ENCODE data around the gene SLC8A1. TPM values are rescaled to one million over a fixed set of nuclear protein-coding genes. Genes with fewer than 3 reads are reported as not detected.

The SLC8A1 gene
- total RNA-seq, 4 donors from 2014 or later = 2.2 to 45.0 (median 9.6) TPM

DNA sequence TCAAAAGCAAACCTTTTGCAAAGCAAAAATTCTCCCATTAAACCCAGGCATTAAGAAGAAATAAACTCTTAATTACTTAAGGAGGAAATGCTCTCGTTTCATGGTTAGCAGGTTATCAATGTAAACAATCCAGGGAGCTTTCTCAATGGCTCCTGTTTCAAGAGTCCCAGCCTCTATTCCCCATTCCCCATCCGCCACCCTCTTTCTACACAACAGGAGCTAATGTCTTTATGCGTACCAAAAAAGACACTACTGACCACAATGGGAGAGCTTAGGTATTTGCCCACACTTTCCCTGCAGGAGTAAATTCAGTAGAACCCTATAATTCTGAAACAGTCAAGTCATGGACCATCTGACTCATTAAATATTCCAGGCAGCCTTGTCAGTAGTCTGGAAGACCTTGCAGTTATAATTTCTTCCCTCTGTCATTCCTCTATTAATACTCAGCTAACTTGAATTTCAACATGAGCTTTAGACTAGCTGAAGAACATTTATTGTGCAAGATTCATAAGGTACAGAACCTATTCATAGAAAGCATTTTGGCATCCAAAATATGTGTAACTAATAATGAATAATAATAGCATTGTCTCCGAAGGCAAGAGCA, 48.6 kb downstream of the SLC8A1 start:
- TF ChIP-seq POLR2A (IDR thresholded peaks at IDR 0.05) = no peak
- TF ChIP-seq, protein P1, sequence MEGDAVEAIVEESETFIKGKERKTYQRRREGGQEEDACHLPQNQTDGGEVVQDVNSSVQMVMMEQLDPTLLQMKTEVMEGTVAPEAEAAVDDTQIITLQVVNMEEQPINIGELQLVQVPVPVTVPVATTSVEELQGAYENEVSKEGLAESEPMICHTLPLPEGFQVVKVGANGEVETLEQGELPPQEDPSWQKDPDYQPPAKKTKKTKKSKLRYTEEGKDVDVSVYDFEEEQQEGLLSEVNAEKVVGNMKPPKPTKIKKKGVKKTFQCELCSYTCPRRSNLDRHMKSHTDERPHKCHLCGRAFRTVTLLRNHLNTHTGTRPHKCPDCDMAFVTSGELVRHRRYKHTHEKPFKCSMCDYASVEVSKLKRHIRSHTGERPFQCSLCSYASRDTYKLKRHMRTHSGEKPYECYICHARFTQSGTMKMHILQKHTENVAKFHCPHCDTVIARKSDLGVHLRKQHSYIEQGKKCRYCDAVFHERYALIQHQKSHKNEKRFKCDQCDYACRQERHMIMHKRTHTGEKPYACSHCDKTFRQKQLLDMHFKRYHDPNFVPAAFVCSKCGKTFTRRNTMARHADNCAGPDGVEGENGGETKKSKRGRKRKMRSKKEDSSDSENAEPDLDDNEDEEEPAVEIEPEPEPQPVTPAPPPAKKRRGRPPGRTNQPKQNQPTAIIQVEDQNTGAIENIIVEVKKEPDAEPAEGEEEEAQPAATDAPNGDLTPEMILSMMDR (IDR thresholded peaks at IDR 0.05) = no peak
- no peak for DNase-seq
- intact Hi-C loops (cut with DNase I) = no loop called here
- peaks cover 0 to 30% (median 0%) of the 10 kb centered on the region in 3 donors for H3K4me1 ChIP-seq
- H3K27me3 ChIP-seq = no peaks in the 10 kb centered on the region
- no peak overlapping the region for H3K27ac ChIP-seq
- 63 to 72% methylated on average over 4 of the region's 4 CpGs for WGBS, 2 donors
- no peaks in the 10 kb centered on the region for H3K9me3 ChIP-seq
- H3K4me3 ChIP-seq = no peak overlapping the region
- H3K36me3 ChIP-seq = no peaks in the 10 kb centered on the region

DNA sequence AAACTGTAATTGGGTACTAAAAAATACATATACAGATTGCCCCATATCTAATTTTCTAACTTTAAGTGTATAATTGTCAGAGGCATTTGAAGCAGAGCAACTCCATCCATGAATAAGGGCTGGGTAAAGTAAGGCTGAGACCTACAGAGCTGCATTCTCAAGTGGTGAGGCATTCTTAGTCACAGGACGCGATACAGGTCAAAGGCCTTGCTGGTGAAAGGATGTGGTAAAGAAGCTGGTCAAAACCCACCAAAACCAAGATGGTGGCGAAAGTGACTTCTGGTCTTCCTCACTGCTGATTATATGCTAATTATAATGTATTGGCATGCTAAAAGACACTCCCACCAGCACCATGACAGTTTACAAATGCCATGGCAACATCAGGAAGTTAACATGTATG, 50.0 kb downstream of the SLC8A1 start:
- WGBS, 2 donors = 81 to 95% methylated on average over 3 of the region's 3 CpGs
- Histone ChIP-seq H3K4me1 (peaks cover 0 to 23% (median 0%) of the 10 kb centered on the region in 3 donors), H3K4me3 (no peak overlapping the region), H3K36me3 (no peaks in the 10 kb centered on the region), H3K9me3 (no peaks in the 10 kb centered on the region), H3K27me3 (no peaks in the 10 kb centered on the region), H3K27ac (no peak overlapping the region)
- no peak for DNase-seq
- intact Hi-C loops (cut with DNase I) = no loop called here
- TF ChIP-seq, protein P1 (IDR thresholded peaks at IDR 0.05) = no peak
- no peak for TF ChIP-seq POLR2A (IDR thresholded peaks at IDR 0.05)

DNA sequence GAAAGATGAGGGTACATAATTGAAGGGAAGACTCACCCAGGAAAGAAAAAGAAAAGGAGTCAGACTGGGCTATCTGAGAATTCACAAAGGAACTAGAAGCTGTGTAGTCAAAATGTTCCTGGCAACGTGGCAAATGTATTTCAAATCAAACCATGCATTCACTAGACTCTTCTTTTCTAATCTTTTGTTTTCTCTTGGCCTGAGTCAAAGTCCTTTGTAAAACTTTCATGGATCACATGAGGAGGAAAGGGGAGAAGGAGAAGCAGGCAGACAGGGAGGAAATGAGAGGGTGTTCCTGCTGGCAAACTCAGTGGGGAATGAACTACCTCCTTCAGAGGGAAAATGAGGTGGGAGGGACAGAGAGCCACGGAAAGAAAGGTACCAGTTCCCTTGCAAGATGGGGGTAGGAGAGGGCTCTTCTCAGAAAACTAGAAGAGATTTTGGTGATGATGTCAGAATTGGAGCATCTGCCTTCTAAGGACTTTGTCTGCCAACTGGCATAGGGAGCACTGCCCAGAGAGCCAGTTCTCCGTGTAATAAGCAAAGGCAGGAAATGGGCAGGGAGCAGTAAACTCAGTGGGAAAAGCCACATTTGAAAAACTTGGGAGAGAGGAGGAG, 51.4 kb downstream of the SLC8A1 start:
- H3K27ac ChIP-seq = no peak overlapping the region
- no peaks in the 10 kb centered on the region for H3K27me3 ChIP-seq
- H3K4me1 ChIP-seq = peaks cover 0 to 23% (median 0%) of the 10 kb centered on the region in 3 donors
- no peak for TF ChIP-seq POLR2A (IDR thresholded peaks at IDR 0.05)
- TF ChIP-seq, protein P1 (IDR thresholded peaks at IDR 0.05) = no peak
- H3K9me3 ChIP-seq = no peaks in the 10 kb centered on the region
- no peaks in the 10 kb centered on the region for H3K36me3 ChIP-seq
- no peak for DNase-seq
- no peak overlapping the region for H3K4me3 ChIP-seq
- 26 to 30% methylated on average over 3 of the region's 3 CpGs for WGBS, 2 donors
- intact Hi-C loops (cut with DNase I) = no loop called here

DNA sequence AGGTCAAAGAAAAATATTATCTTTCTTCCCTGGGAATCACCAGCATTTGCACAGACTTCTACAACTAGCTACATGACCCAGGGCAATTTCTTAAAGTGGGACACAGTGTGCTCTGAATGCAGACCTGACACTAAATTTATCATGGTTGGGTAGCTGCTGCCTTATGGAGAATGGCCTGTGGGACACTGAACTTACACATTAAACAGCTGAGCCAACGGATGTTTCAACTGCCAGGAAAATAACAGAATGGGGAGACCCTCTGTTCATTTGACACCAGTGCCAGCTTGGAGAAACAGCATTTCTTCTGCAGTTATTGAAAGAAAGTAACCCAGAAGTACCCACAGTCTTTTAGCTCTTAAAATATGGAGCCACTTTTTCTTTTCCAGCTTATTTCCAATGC, 54.1 kb downstream of the SLC8A1 start:
- intact Hi-C loops (cut with DNase I) = no loop called here

DNA sequence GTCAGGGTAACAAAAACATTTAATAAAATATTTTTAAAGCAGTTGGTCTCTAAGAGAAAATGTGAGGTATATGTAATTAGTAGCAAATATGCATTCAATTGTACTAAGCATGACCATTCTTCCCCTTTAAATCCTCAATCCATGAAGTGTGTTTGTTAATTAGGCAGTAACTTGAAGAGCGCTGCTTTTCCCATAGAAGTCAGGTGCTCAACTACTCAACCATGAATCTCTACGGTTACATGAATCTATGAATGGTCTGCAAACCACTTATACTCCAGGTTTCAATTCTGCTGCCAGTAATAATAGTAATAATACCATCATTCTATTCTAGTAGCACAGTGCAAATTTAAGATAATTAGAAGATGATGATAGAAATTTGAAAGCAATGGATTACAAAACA, 55.8 kb downstream of the SLC8A1 start:
- intact Hi-C loops (cut with DNase I) = no loop called here
- H3K9me3 ChIP-seq = no peaks in the 10 kb centered on the region
- H3K4me3 ChIP-seq = no peak overlapping the region
- no peaks in the 10 kb centered on the region for H3K27me3 ChIP-seq
- no peak for TF ChIP-seq POLR2A (IDR thresholded peaks at IDR 0.05)
- TF ChIP-seq, protein P1 (IDR thresholded peaks at IDR 0.05) = no peak
- WGBS, 2 donors = 67 to 88% methylated on average over 2 of the region's 2 CpGs
- H3K27ac ChIP-seq = no peak overlapping the region
- no peaks in the 10 kb centered on the region for H3K36me3 ChIP-seq
- peaks cover 0 to 15% (median 0%) of the 10 kb centered on the region in 3 donors for H3K4me1 ChIP-seq
- no peak for DNase-seq

More for the DNA sequence above, 54.1 kb downstream of the SLC8A1 start:
- Histone ChIP-seq H3K27me3 (no peaks in the 10 kb centered on the region), H3K9me3 (no peaks in the 10 kb centered on the region), H3K4me1 (peaks cover 0 to 15% (median 0%) of the 10 kb centered on the region in 3 donors), H3K36me3 (no peaks in the 10 kb centered on the region), H3K4me3 (no peak overlapping the region), H3K27ac (no peak overlapping the region)
- WGBS, 2 donors = 80 to 92% methylated on average over 1 of the region's 1 CpG
- TF ChIP-seq, protein P1 (IDR thresholded peaks at IDR 0.05) = no peak
- TF ChIP-seq POLR2A (IDR thresholded peaks at IDR 0.05) = no peak
- no peak for DNase-seq
